GM23338 (cell line): ENCODE results near the gene LRRC51. TPM values are rescaled to one million over a fixed set of nuclear protein-coding genes. Genes with fewer than 3 reads are reported as not detected.

Source experiments
- ATAC-seq: fragments of 200-7000 bp; cut with Tn5 transposase; 3 replicates; pipeline ENCODE4 v1.9.1; 2020
- DNase-seq: peaks from one replicate; pipeline ENCODE4 v3.0.0-alpha.2; 2015; ENCODE audit warnings: low spot score
- H2AFZ ChIP-seq: fragments of 200-600 bp; sonication (generic); 2 replicates; pipeline ENCODE4 v1.8.0; 2016; ENCODE audit warnings: antibody characterized with exemption, mild to moderate bottlenecking, moderate library complexity
- H3F3A ChIP-seq: fragments of 200-600 bp; sonication (generic); replicated peaks from 2 replicates; pipeline ENCODE4 v1.8.0; 2017; ENCODE audit warnings: antibody characterized with exemption, mixed run types, low read depth
- H3K27ac ChIP-seq: fragments of 200-600 bp; sonication (generic); 2 replicates; pipeline ENCODE4 v1.6.1; 2016; ENCODE audit warnings: low read depth
- H3K27me3 ChIP-seq: fragments of 200-600 bp; sonication (generic); 2 replicates; pipeline ENCODE4 v1.8.0; 2016; ENCODE audit warnings: mild to moderate bottlenecking, mixed run types, moderate library complexity; ENCODE audit not compliant: insufficient read depth
- H3K36me3 ChIP-seq: fragments of 200-600 bp; sonication (generic); 2 replicates; pipeline ENCODE4 v1.8.0; 2016; ENCODE audit warnings: mild to moderate bottlenecking; ENCODE audit not compliant: insufficient read depth
- H3K4me1 ChIP-seq: fragments of 200-600 bp; sonication (generic); 2 replicates; pipeline ENCODE4 v1.8.0; 2016; ENCODE audit warnings: mild to moderate bottlenecking, moderate library complexity; ENCODE audit not compliant: insufficient read depth
- H3K4me2 ChIP-seq: fragments of 200-600 bp; sonication (generic); 2 replicates; pipeline ENCODE4 v1.7.1; 2017; ENCODE audit warnings: mixed run types
- H3K4me3 ChIP-seq: fragments of 200-600 bp; sonication (generic); 2 replicates; pipeline ENCODE4 v1.6.1; 2016; ENCODE audit warnings: mixed run types
- H3K79me2 ChIP-seq: fragments of 200-600 bp; sonication (generic); replicated peaks from 2 replicates; pipeline ENCODE4 v1.8.0; 2017; ENCODE audit warnings: mild to moderate bottlenecking; ENCODE audit not compliant: insufficient read depth
- H3K9me2 ChIP-seq: fragments of 200-600 bp; sonication (generic); 2 replicates; pipeline ENCODE4 v1.8.0; 2017; ENCODE audit not compliant: insufficient read depth
- H4K20me1 ChIP-seq: fragments of 200-600 bp; sonication (generic); replicated peaks from 2 replicates; pipeline ENCODE4 v1.8.0; 2017; ENCODE audit warnings: mild to moderate bottlenecking; ENCODE audit not compliant: insufficient read depth
- H3K27ac Mint-ChIP-seq: 2 replicates; pipeline ENCODE4 v1.8.0; 2020; ENCODE audit warnings: inconsistent platforms, mild to moderate bottlenecking, moderate library complexity, mixed read lengths
- H3K27me3 Mint-ChIP-seq: 3 replicates; pipeline ENCODE4 v1.8.0; 2022; ENCODE audit warnings: low read depth, mild to moderate bottlenecking, moderate library complexity, mixed read lengths, inconsistent platforms; ENCODE audit not compliant: insufficient read depth, poor library complexity
- H3K36me3 Mint-ChIP-seq: 3 replicates; pipeline ENCODE4 v1.8.0; 2021; ENCODE audit warnings: low read depth, mild to moderate bottlenecking, inconsistent platforms, moderate library complexity, mixed read lengths
- H3K4me1 Mint-ChIP-seq: 3 replicates; pipeline ENCODE4 v1.8.0; 2020; ENCODE audit warnings: mild to moderate bottlenecking, inconsistent platforms, mixed read lengths
- H3K4me3 Mint-ChIP-seq: 3 replicates; pipeline ENCODE4 v1.8.0; 2021; ENCODE audit warnings: moderate library complexity, mild to moderate bottlenecking, inconsistent platforms, mixed read lengths
- H3K9me3 Mint-ChIP-seq: 3 replicates; pipeline ENCODE4 v1.8.0; 2020; ENCODE audit warnings: moderate library complexity, mild to moderate bottlenecking, inconsistent platforms, mixed read lengths
- CREB1 ChIP-seq: fragments of 250-450 bp; sonication (Bioruptor Pico); IDR thresholded peaks from 2 replicates; pipeline ENCODE4 v1.5.0; 2020; ENCODE audit warnings: low read depth, mild to moderate bottlenecking, moderate library complexity
- CTCF ChIP-seq, 2 experiments: fragments of 200-600 bp in 1 of 2; sonication (generic) in 1 of 2; conservative IDR thresholded peaks; 2 replicates each; pipeline versions ENCODE4 v1.5.1 to v1.6.1; 2016 to 2017; ENCODE audit warnings: antibody characterized with exemption in 2 of 2, low read depth in 2 of 2, mild to moderate bottlenecking in 2 of 2, moderate library complexity in 1 of 2
- ETS1 ChIP-seq: IDR thresholded peaks from 2 replicates; pipeline ENCODE4 v1.6.1; 2016; ENCODE audit warnings: antibody characterized with exemption
- EZH2 ChIP-seq: fragments of 200-600 bp; sonication (generic); IDR thresholded peaks from one replicate; pipeline ENCODE4 v1.8.0; 2017; ENCODE audit warnings: antibody characterized with exemption, mild to moderate bottlenecking, low read depth; ENCODE audit not compliant: unreplicated experiment
- EZH2phosphoT487 ChIP-seq: fragments of 200-600 bp; sonication (generic); IDR thresholded peaks from one replicate; pipeline ENCODE4 v1.8.1; 2018; ENCODE audit warnings: antibody characterized with exemption; ENCODE audit not compliant: unreplicated experiment
- JUNB ChIP-seq: IDR thresholded peaks from one replicate; pipeline ENCODE4 v1.6.1; 2016; ENCODE audit warnings: antibody characterized with exemption; ENCODE audit not compliant: unreplicated experiment
- NANOG ChIP-seq: IDR thresholded peaks from 2 replicates; pipeline ENCODE4 v1.6.1; 2016; ENCODE audit warnings: antibody characterized with exemption, borderline replicate concordance
- POLR2AphosphoS5 ChIP-seq: IDR thresholded peaks from 2 replicates; pipeline ENCODE4 v1.6.1; 2016; ENCODE audit warnings: antibody characterized with exemption, low read depth
- REST ChIP-seq: IDR thresholded peaks from one replicate; pipeline ENCODE4 v1.6.1; 2018; ENCODE audit warnings: antibody characterized with exemption; ENCODE audit not compliant: unreplicated experiment
- STAT1 ChIP-seq: IDR thresholded peaks from one replicate; pipeline ENCODE4 v1.6.1; 2016; ENCODE audit warnings: antibody characterized with exemption; ENCODE audit not compliant: unreplicated experiment
- ZNF114 ChIP-seq: fragments of 250-450 bp; sonication (Bioruptor Pico); IDR thresholded peaks from 2 replicates; pipeline ENCODE4 v1.5.0; 2020; ENCODE audit warnings: mild to moderate bottlenecking, moderate library complexity
- ZNF331 ChIP-seq: fragments of 250-450 bp; sonication (Bioruptor Pico); IDR thresholded peaks from 2 replicates; pipeline ENCODE4 v1.5.0; 2020; ENCODE audit warnings: low read depth, mild to moderate bottlenecking, moderate library complexity
- ZNF462 ChIP-seq: fragments of 250-450 bp; sonication (Bioruptor Pico); IDR thresholded peaks from 2 replicates; pipeline ENCODE4 v1.5.0; 2020; ENCODE audit warnings: mild to moderate bottlenecking, moderate library complexity
- polyA plus RNA-seq: library from polyadenylated mRNA; unstranded; fragments of >200 nt; fragmentation: Nextera tagmentation; extraction: Ambion mirVana; gene quantifications from 2 replicates; pipeline ENCODE4 v1.2.1, GENCODE V29; 2016
- total RNA-seq: library from RNA; depleted of rRNA; stranded (reverse); fragments of >200 nt; shearing (Covaris generic); gene quantifications from 2 replicates; pipeline ENCODE4 v1.2.3, GENCODE V29; 2014

Gene LRRC51
- total and polyA plus RNA-seq, 2 experiments from 2014 or later = 3.6 to 4.2 TPM

- Histone ChIP-seq H2AFZ (no peak overlapping the region), H3K4me3 (no peak overlapping the region), H3K4me2 (no peak overlapping the region), H3K9me2 (no peaks in the 10 kb centered on the region), H3K4me1 (peaks cover 8% of the 10 kb centered on the region; the same call in 1 of the 2 replicates), H3K36me3 (no peaks in the 10 kb centered on the region; the same call in 1 of the 2 replicates), H3K27me3 (no peaks in the 10 kb centered on the region), H4K20me1 (peaks cover 27% of the 10 kb centered on the region), H3K79me2 (peaks cover 58% of the 10 kb centered on the region), H3F3A (no peaks in the 10 kb centered on the region), H3K27ac (no peak overlapping the region)
- ATAC-seq (no peak), DNase-seq (no peak)
- Mint-ChIP-seq H3K4me1 (peaks cover 22% of the 10 kb centered on the region), H3K36me3 (peaks cover 9% of the 10 kb centered on the region), H3K27ac (no peak overlapping the region), H3K27me3 (peaks cover 3% of the 10 kb centered on the region), H3K4me3 (no peak overlapping the region), H3K9me3 (no peaks in the 10 kb centered on the region)
- TF ChIP-seq POLR2AphosphoS5 (no peak), CREB1 (no peak), EZH2 (no peak), ZNF331 (CRISPR knock-in tag) (no peak), ZNF114 (CRISPR knock-in tag) (no peak), CTCF (conservative IDR thresholded peaks at IDR 0.05; ENCODE audit: low read depth in 2 of 2) (no peak), REST (no peak), ETS1 (no peak), STAT1 (no peak), NANOG (no peak), ZNF462 (no peak), JUNB (no peak), EZH2phosphoT487 (no peak)
Observed at GRCh38 chr11:72067266-72067665, 13.4 kb upstream of the LRRC51 start.
